Brain microvascular endothelial cell (primary cell): Measurements from ENCODE around the gene VPS33B.

Experiments used
- DNase-seq: peaks from one replicate; pipeline ENCODE4 v3.0.0-alpha.2; 2020
- H3K27ac ChIP-seq: fragments of 250-450 bp; sonication (Bioruptor Pico); 2 replicates; pipeline ENCODE4 v1.5.1; 2020; ENCODE audit warnings: mild to moderate bottlenecking, moderate library complexity
- H3K27me3 ChIP-seq: fragments of 250-450 bp; sonication (Bioruptor Pico); replicated peaks from 2 replicates; pipeline ENCODE4 v1.5.1; 2020; ENCODE audit warnings: mild to moderate bottlenecking
- H3K36me3 ChIP-seq: fragments of 250-450 bp; sonication (Bioruptor Pico); replicated peaks from 2 replicates; pipeline ENCODE4 v1.5.1; 2020; ENCODE audit warnings: mild to moderate bottlenecking
- H3K4me3 ChIP-seq: 2 replicates; pipeline ENCODE4 v1.5.1; 2011; ENCODE audit warnings: low read depth, mild to moderate bottlenecking, control low read depth, low read length, moderate library complexity
- CTCF ChIP-seq: IDR thresholded peaks from 2 replicates; pipeline ENCODE4 v1.5.1; 2011; ENCODE audit warnings: low read depth, mild to moderate bottlenecking, moderate library complexity, low read length, control low read depth, inconsistent platforms; ENCODE audit errors: missing control alignments
- in situ Hi-C: cut with HindIII; loops from 2 replicates; pipeline ENCODE4 v1.10.0; 2017; ENCODE audit warnings: low sequenced_read_pairs, low pct_ligation_motif_present

Gene VPS33B

GRCh38 chr15:91040856-91041255, 18.5 kb upstream of the VPS33B start:
- H3K36me3 ChIP-seq = no peaks in the 10 kb centered on the region
- no peak for TF ChIP-seq CTCF
- no peaks in the 10 kb centered on the region for H3K27me3 ChIP-seq
- no peak overlapping the region for H3K27ac ChIP-seq
- H3K4me3 ChIP-seq = no peak overlapping the region
- DNase-seq = no peak
- in situ Hi-C loops = no loop called here

GRCh38 chr15:91039996-91040395, 17.6 kb upstream of the VPS33B start:
- Histone ChIP-seq H3K27me3 (no peaks in the 10 kb centered on the region), H3K4me3 (no peak overlapping the region), H3K27ac (no peak overlapping the region), H3K36me3 (no peaks in the 10 kb centered on the region)
- no peak for DNase-seq
- in situ Hi-C loops = no loop called here
- no peak for TF ChIP-seq CTCF

GRCh38 chr15:91032919-91033803, 10.8 kb upstream of the VPS33B start:
- no peaks in the 10 kb centered on the region for H3K36me3 ChIP-seq
- H3K4me3 ChIP-seq = no peak overlapping the region
- H3K27me3 ChIP-seq = no peaks in the 10 kb centered on the region
- no peak overlapping the region for H3K27ac ChIP-seq
- TF ChIP-seq CTCF = peak; percentile 74
- DNase-seq = no peak
- in situ Hi-C loops = no loop called here

GRCh38 chr15:91031796-91032195, 9.4 kb upstream of the VPS33B start:
- H3K27me3 ChIP-seq = no peaks in the 10 kb centered on the region
- no peak for DNase-seq
- H3K27ac ChIP-seq = no peak overlapping the region
- in situ Hi-C loops = no loop called here
- no peak for TF ChIP-seq CTCF
- H3K4me3 ChIP-seq = no peak overlapping the region
- H3K36me3 ChIP-seq = no peaks in the 10 kb centered on the region

GRCh38 chr15:91027677-91028076, 5.3 kb upstream of the VPS33B start:
- Histone ChIP-seq H3K4me3 (no peak overlapping the region), H3K27me3 (no peaks in the 10 kb centered on the region), H3K36me3 (no peaks in the 10 kb centered on the region), H3K27ac (no peak overlapping the region)
- no peak for TF ChIP-seq CTCF
- in situ Hi-C loops = no loop called here
- DNase-seq = no peak

GRCh38 chr15:91023720-91024119, 1.3 kb upstream of the VPS33B start:
- Histone ChIP-seq H3K27ac (no peak overlapping the region), H3K4me3 (no peak overlapping the region), H3K36me3 (no peaks in the 10 kb centered on the region), H3K27me3 (no peaks in the 10 kb centered on the region)
- DNase-seq = no peak
- in situ Hi-C loops = no loop called here
- TF ChIP-seq CTCF = no peak
